BJ (cell line): ENCODE measurements around the gene CCDC57. TPM values are rescaled to one million over a fixed set of nuclear protein-coding genes. Genes with fewer than 3 reads are reported as not detected.

Experiments
- CTCF ChIA-PET: fragments of 350-600 bp; formaldehyde crosslinking; extraction: SDS; loops from one replicate; lab custom pipeline; 2021; ENCODE audit warnings: antibody characterized with exemption, inconsistent platforms; lab: Yijun Ruan, JAX
- POLR2A ChIA-PET: fragments of 300-600 bp; sonication (Branson Sonifier 250); formaldehyde crosslinking; extraction: SDS; loops from one replicate; lab custom pipeline; 2021; ENCODE audit warnings: antibody characterized with exemption; lab: Charles Lee
- DNase-seq: peaks from one replicate; pipeline ENCODE4 v3.0.0-alpha.2; 2011; ENCODE audit warnings: low read depth
- H3K27me3 ChIP-seq: 2 replicates; pipeline ENCODE4 v1.6.0; 2011; ENCODE audit warnings: low read length; ENCODE audit not compliant: control insufficient read depth, insufficient read depth
- H3K36me3 ChIP-seq: 2 replicates; pipeline ENCODE4 v1.5.1; 2011; ENCODE audit warnings: low read length; ENCODE audit not compliant: control insufficient read depth, insufficient read depth
- H3K4me3 ChIP-seq: 2 replicates; pipeline ENCODE4 v1.5.1; 2011; ENCODE audit warnings: low read depth, mild to moderate bottlenecking, control low read depth, low read length
- polyA plus RNA-seq: library from polyadenylated mRNA; depleted of rRNA; stranded (reverse); fragments of >200 nt; gene quantifications from 2 replicates; pipeline ENCODE4 v1.2.3, GENCODE V29; 2011
- TF ChIP-seq, protein P1 (sequence below): IDR thresholded peaks from 2 replicates; pipeline ENCODE4 v1.5.1; 2011; ENCODE audit warnings: low read depth, mild to moderate bottlenecking, control low read depth, inconsistent platforms, low read length, moderate library complexity; ENCODE audit not compliant: insufficient read depth

The CCDC57 gene
- polyA plus RNA-seq, 1 experiment, result 15.4 TPM

DNA sequence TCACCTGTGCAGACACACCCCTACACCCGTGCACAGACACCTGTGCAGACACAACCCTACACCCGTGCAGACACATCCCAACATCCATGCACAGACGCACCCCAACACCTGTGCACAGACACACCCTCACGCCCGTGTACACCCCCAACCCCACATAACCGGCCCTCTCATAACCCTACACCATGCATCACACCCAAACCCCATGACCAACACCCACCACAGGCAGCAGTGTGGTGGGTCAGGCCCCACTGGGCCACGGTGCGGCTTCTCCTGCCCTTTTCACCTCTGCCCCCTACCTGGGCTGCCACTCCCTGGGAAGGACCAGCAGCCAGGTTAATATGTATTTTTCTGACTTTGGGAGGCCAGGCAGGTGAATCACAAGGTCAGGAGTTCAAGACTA, 12.0 kb upstream of the CCDC57 start:
- H3K4me3 ChIP-seq, result no peak overlapping the region
- no peaks in the 10 kb centered on the region for H3K27me3 ChIP-seq
- TF ChIP-seq, protein P1, sequence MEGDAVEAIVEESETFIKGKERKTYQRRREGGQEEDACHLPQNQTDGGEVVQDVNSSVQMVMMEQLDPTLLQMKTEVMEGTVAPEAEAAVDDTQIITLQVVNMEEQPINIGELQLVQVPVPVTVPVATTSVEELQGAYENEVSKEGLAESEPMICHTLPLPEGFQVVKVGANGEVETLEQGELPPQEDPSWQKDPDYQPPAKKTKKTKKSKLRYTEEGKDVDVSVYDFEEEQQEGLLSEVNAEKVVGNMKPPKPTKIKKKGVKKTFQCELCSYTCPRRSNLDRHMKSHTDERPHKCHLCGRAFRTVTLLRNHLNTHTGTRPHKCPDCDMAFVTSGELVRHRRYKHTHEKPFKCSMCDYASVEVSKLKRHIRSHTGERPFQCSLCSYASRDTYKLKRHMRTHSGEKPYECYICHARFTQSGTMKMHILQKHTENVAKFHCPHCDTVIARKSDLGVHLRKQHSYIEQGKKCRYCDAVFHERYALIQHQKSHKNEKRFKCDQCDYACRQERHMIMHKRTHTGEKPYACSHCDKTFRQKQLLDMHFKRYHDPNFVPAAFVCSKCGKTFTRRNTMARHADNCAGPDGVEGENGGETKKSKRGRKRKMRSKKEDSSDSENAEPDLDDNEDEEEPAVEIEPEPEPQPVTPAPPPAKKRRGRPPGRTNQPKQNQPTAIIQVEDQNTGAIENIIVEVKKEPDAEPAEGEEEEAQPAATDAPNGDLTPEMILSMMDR, result no peak
- no peaks in the 10 kb centered on the region for H3K36me3 ChIP-seq
- no peak for DNase-seq
- POLR2A ChIA-PET, result interaction anchor here (0.6 kb wide), 1 partner anchor 187 kb away, joined by 3 read pairs; the partner anchor contains the start of gene DCXR
- CTCF ChIA-PET, result no interaction called here

DNA sequence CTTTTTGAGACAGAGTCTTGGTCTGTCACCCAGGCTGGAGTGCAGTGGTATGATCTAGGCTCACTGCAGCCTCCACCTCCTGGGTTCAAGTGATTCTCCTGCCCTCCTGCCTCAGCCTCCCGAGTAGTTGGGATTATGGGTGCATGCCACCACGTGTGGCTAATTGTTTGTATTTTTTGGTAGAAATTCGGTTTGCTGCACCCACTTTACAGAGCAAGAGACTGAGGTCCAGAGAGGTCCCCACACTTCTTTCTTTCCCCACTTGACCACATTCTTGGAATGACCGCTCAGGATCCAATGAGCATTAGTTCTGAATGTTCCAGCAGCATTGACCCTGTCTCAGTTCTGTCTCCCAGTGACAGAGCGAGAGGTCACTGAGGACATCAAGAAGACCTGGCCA, 10.9 kb upstream of the CCDC57 start:
- no peaks in the 10 kb centered on the region for H3K27me3 ChIP-seq
- DNase-seq, result no peak
- CTCF ChIA-PET, result interaction anchor here (1.2 kb wide), 1 partner anchor 17 kb away, joined by 3 read pairs; no protein-coding TSS in a partner anchor
- no peak overlapping the region for H3K4me3 ChIP-seq
- H3K36me3 ChIP-seq, result no peaks in the 10 kb centered on the region
- TF ChIP-seq, protein P1, result no peak
- POLR2A ChIA-PET, result no interaction called here

DNA sequence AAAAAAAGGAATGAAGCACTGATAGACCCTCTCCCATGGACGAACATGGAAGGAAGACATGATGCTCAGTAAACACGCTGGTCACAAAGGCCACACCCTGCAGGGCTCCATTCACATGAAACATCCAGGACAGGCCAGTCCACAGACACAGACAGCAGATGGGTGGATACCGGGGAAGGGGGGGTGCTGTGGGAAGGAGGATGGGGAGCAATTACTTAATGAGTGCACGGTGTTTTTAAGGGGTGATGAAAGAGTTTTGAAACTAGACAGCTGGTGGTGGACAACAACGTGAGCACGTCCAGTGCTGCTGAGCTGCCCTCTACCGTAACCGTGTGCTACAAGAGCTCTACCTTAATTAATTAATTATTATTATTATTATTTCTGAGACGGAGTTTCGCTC, 10.2 kb upstream of the CCDC57 start:
- Histone ChIP-seq H3K36me3 (no peaks in the 10 kb centered on the region), H3K27me3 (no peaks in the 10 kb centered on the region), H3K4me3 (no peak overlapping the region)
- TF ChIP-seq, protein P1, result no peak
- POLR2A ChIA-PET, result no interaction called here
- CTCF ChIA-PET, result interaction anchor here (1.2 kb wide), 1 partner anchor 17 kb away, joined by 3 read pairs; no protein-coding TSS in a partner anchor
- DNase-seq, result no peak

DNA sequence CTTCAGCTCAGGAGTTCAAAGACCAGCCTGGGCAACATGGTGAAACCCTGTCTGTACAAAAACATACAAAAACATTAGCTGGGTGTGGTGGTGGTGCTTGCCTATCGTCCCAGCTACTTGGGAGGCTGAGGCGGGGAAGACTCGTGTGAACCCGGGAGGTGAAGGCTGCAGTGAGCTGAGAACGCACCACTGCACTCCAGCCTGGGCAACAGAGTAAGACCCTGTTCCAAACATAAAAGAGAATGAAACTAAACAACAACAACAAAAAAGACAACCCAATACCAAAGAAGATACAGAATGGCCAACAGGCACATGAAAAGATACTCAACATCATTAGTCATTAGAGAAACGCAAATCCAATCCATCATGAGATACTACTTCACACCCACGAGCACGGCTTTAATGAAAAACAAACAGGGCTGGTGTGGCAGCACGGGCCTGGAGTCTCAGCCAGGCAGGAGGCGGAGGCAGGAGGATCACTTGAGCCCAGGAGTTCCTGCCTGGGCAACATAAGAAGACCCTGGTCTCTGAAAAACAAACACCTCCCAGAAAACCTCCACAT, 8.8 kb upstream of the CCDC57 start:
- Histone ChIP-seq H3K36me3 (no peaks in the 10 kb centered on the region), H3K4me3 (no peak overlapping the region), H3K27me3 (no peaks in the 10 kb centered on the region)
- POLR2A ChIA-PET, result no interaction called here
- CTCF ChIA-PET, result interaction anchor here (1.1 to 2.1 kb wide), 2 partner anchors 15 kb away, joined by 3 to 6 read pairs; no protein-coding TSS in a partner anchor
- DNase-seq, result no peak
- TF ChIP-seq, protein P1, result no peak

DNA sequence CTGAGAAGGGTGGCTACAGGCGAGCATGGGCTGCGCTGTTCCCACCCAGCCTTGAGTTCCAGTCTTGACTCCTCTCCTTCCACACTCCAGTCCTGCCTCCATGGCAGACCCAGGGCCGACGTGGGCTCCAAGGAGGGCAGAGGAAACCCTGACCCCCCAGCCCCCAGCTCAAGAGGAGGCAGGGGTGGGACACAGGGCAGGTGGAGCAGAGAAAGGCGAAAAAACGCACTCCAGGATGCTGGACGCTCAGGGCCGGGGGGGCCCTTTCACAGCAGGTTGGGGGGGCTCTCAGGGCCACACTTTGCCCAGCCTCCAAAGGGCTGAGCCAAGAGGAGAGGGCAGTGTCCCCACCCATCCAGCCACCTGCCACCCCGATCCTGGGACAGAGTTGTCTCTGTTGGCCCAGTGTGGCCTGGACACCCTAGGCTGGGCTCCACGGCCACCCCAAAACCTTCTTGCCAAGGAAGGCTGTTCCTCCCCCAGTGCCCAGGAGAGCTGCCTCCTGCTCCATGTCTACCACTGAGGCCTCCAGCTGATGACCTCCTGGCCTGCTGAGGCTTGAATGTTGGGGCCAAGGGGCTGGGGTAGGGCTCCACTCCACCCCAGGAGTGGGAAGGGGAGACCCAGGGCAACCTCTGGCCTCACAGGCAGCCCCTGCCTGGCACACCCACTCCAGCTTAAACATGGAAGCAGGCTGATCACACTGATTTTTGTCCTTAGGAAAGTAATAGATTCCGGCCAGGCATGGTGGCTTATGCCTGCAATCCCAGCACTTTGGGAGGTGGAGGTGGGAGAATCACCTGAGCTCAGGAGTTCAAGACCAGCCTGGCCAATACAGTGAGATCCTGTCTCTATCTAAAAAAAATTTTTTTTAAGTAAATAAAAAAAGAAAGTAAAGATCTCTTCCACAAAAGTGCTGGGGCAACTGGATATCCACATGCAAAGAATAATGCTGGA, 7.4 kb upstream of the CCDC57 start:
- H3K27me3 ChIP-seq, result no peaks in the 10 kb centered on the region
- no peaks in the 10 kb centered on the region for H3K36me3 ChIP-seq
- H3K4me3 ChIP-seq, result no peak overlapping the region
- no peak for DNase-seq
- TF ChIP-seq, protein P1, result no peak
- ChIA-PET POLR2A (no interaction called here), CTCF (interaction anchor here (0.6 to 2.1 kb wide), 3 partner anchors 10 to 182 kb away, joined by 3 to 6 read pairs (median 4); partner anchors contain the start of gene DCXR)
